GM19395 (cell line): ENCODE results near the gene MPP1.

Experiments
- ATAC-seq: cut with Tn5 transposase; IDR thresholded peaks from one replicate; pipeline ENCODE4 v1.9.1; 2021; ENCODE audit warnings: mild to moderate bottlenecking, moderate library complexity; ENCODE audit not compliant: unreplicated experiment

The MPP1 gene

DNA sequence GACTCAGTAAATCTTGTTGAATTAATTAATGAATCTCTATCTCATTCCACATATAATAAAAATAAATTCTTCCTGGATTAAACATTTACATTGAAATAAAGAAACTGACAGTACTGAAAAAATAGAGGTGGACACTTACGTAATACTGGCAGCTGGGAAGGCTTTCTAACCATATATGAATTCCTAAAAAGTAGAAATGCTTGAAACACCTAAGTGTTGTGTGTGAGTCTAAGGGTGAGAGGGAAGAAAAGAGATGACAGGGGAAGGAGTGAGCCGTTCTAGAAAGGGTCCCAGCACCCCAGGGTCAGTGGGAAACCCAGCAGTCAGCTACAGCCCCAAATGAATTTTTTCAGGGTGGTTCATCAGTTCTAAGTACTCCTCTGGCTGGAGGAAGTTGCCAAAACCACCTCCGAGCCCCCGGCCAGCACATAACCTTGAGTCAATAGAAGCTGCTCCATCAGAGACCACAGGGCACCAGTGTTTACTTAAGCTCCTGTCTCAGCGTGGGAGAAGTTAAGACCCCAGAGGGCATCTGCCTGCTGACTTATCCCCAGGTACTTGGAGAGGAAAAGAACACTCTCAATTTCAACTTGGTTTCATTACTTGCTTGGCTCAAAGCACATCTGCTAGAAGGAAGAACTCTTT is 72.7 kb downstream of the MPP1 start:
- no peak for ATAC-seq

DNA sequence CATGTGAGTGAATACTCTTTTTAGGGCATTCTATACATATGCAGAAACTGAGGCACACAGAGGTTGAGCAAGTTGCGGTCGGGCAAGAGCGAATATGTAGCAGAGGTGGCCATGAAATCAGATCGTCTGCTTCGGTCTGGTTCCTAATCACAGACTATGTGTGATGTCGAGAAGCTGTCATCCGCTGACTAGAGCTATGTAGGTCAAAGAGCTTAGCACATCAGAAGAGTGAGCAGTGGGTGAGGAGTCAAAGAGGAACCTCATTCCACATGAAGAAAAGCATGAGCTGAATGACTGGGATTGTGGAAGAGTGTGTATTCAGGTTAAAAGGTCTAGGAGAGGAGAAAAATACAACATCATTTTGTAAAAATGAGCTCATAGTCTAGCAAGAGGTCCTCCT is 73.4 kb downstream of the MPP1 start:
- ATAC-seq = no peak

DNA sequence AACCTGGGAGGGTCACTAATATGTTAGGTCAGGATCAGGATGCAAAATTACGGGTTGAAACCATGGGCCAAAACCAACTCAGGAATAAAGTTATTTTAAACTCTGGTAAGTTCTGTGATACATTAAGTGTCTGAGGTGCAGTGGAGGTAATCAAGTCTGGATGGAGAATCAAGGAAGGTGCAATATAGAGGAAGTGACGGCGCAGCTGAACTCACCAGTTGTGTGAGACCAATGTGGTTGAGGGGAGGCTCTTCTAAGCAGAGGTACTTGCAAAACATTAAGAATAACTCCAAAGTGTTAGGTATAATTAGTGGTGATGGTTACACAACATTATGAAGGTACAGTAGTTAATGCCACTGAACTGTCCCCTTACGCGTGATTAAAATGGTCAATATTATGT is 74.1 kb downstream of the MPP1 start:
- ATAC-seq = no peak

- ATAC-seq = no peak
Measured at GRCh38 chrX:154730253-154730891, 74.9 kb downstream of the MPP1 start.

DNA sequence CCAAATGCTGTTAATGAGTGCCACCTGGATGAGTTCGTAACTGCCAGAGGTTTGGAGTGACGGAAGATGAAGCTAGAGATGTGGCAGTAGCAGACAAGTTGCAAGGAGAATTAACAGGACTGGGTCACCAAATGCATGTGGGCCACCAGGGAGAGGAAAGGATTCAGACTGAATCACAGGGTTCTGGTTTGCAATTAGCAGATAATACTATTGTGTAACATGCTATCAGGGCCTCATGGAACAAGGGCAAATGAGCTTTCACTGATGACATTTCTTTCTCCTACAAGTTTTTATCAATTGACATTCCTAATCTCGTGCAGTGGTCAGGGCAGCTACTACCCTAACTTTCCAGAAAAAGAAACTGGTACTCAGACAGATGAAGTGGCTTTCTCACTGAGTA is 75.8 kb downstream of the MPP1 start:
- no peak for ATAC-seq
